M059J (cell line): ENCODE measurements around the gene AVEN. TPM values are rescaled to one million over a fixed set of nuclear protein-coding genes. Genes with fewer than 3 reads are reported as not detected.
"Not testable (repeated sequence)": the region's sequence is repeated elsewhere in the genome, so short reads cannot be mapped to it uniquely, and the experiment has no call there.

Source experiments
- DNase-seq: peaks from one replicate; pipeline ENCODE4 v3.0.0-alpha.2; 2012; ENCODE audit warnings: low read depth
- total RNA-seq: library from RNA; depleted of rRNA; stranded (reverse); fragments of >200 nt; shearing (Covaris generic); gene quantifications from 2 replicates; pipeline ENCODE4 v1.2.3, GENCODE V29; 2014; rRNA removed

Gene AVEN
- 22.9 and 24.2 TPM in 2 replicates for total RNA-seq

- peak; percentile 47 for DNase-seq
These were observed at the start of gene AVEN for GRCh38 chr15:34038871-34039789. AVEN (minus strand) TSS chr15:34039204; CDS start chr15:34039046, 158 bp downstream.

- DNase-seq, result peak; percentile 48
These were observed 46.7 kb upstream of the AVEN start for GRCh38 chr15:34085746-34086145.

GRCh38 chr15:34084086-34084485 lies 45.1 kb upstream of the AVEN start:
- DNase-seq, result peak; percentile 79

- DNase-seq, result no peak
These were observed 40.9 kb upstream of the AVEN start for GRCh38 chr15:34079904-34080303.

- DNase-seq, result no peak
These were observed 39.9 kb upstream of the AVEN start for GRCh38 chr15:34078900-34079299.

- no peak for DNase-seq
These were observed 37.8 kb upstream of the AVEN start for GRCh38 chr15:34076785-34077184.

- no peak for DNase-seq
These were observed 31.0 kb upstream of the AVEN start for GRCh38 chr15:34070003-34070402.

- no peak for DNase-seq
These were observed 26.9 kb upstream of the AVEN start for GRCh38 chr15:34065941-34066340.

GRCh38 chr15:34065261-34065660 lies 26.3 kb upstream of the AVEN start:
- no peak for DNase-seq

GRCh38 chr15:34064438-34064837 lies 25.4 kb upstream of the AVEN start:
- DNase-seq, result no peak

GRCh38 chr15:34059946-34060345 lies 20.9 kb upstream of the AVEN start:
- no peak for DNase-seq

GRCh38 chr15:34059476-34059875 lies 20.5 kb upstream of the AVEN start:
- DNase-seq, result no peak

GRCh38 chr15:34056911-34057310 lies 17.9 kb upstream of the AVEN start:
- DNase-seq, result peak; percentile 74

GRCh38 chr15:34055868-34056595 lies 17.0 kb upstream of the AVEN start:
- peak; percentile 85 for DNase-seq

- no peak for DNase-seq
These were observed 15.2 kb upstream of the AVEN start for GRCh38 chr15:34054081-34054707.

- DNase-seq, result not testable (repeated sequence)
These were observed 11.4 kb upstream of the AVEN start for GRCh38 chr15:34050385-34050784.

GRCh38 chr15:34049112-34049511 lies 10.1 kb upstream of the AVEN start:
- DNase-seq, result peak; percentile 92

- peak; percentile 73 for DNase-seq
These were observed 9.1 kb upstream of the AVEN start for GRCh38 chr15:34047893-34048775.

GRCh38 chr15:34046471-34047145 lies 7.6 kb upstream of the AVEN start:
- DNase-seq, result no peak

GRCh38 chr15:34043813-34044212 lies 4.8 kb upstream of the AVEN start:
- peak; percentile 54 for DNase-seq

- peak; percentile 36 for DNase-seq
These were observed 4.4 kb upstream of the AVEN start for GRCh38 chr15:34043391-34043790.
